IMR-90 (cell line): ENCODE measurements around the gene PSKH1. TPM values are rescaled to one million over a fixed set of nuclear protein-coding genes. Genes with fewer than 3 reads are reported as not detected.

Experiments
- ATAC-seq: fragments of 200-7000 bp; cut with Tn5 transposase; 2 replicates; pipeline ENCODE4 v1.9.1; 2020; ENCODE audit warnings: low read depth, mild to moderate bottlenecking, moderate library complexity
- BruUV-seq: library from RNA; stranded (reverse); fragments of 400-500 nt; replicated peaks from 2 replicates; lab custom pipeline; 2021; lab: Mats Ljungman, UMichigan
- CTCF ChIA-PET: fragments of 300-600 bp; formaldehyde crosslinking; extraction: SDS; loops from one replicate; lab custom pipeline; 2021; ENCODE audit warnings: antibody characterized with exemption; lab: Yijun Ruan, JAX
- POLR2A ChIA-PET: fragments of 300-600 bp; sonication (Branson Sonifier 250); formaldehyde crosslinking; loops from one replicate; lab custom pipeline; 2022; ENCODE audit warnings: antibody characterized with exemption; ENCODE audit not compliant: unreplicated experiment; lab: Charles Lee
- DNase-seq: peaks from one replicate; pipeline ENCODE4 v3.0.0; 2013
- H2AFZ ChIP-seq: replicated peaks from 2 replicates; pipeline ENCODE3; 2013; ENCODE audit warnings: low read length, mild to moderate bottlenecking; ENCODE audit not compliant: poor library complexity
- H2AK5ac ChIP-seq: 2 replicates; pipeline ENCODE4 v1.6.1; 2013; ENCODE audit warnings: low read depth, low read length, inconsistent platforms
- H2AK9ac ChIP-seq: replicated peaks from 2 replicates; pipeline ENCODE3; 2013; ENCODE audit warnings: mild to moderate bottlenecking, low read depth, low read length, moderate library complexity; ENCODE audit not compliant: poor library complexity
- H2BK120ac ChIP-seq: 2 replicates; pipeline ENCODE4 v1.6.1; 2013; ENCODE audit warnings: low read depth, low read length, inconsistent platforms
- H2BK15ac ChIP-seq: 3 replicates; pipeline ENCODE4 v1.6.1; 2013; ENCODE audit warnings: low read depth, low read length, inconsistent platforms
- H2BK20ac ChIP-seq: 2 replicates; pipeline ENCODE4 v1.6.1; 2013; ENCODE audit warnings: low read depth, mild to moderate bottlenecking, inconsistent platforms, low read length, moderate library complexity
- H2BK5ac ChIP-seq: 2 replicates; pipeline ENCODE4 v1.6.1; 2013; ENCODE audit warnings: mild to moderate bottlenecking, low read depth, low read length, inconsistent platforms; ENCODE audit not compliant: poor library complexity, severe bottlenecking
- H3K14ac ChIP-seq: replicated peaks from 2 replicates; pipeline ENCODE4 v1.6.1; 2013; ENCODE audit warnings: low read depth, low read length, inconsistent platforms
- H3K18ac ChIP-seq: 2 replicates; pipeline ENCODE4 v1.6.1; 2013; ENCODE audit warnings: low read depth, low read length, control low read depth
- H3K23ac ChIP-seq: 2 replicates; pipeline ENCODE4 v1.6.1; 2013; ENCODE audit warnings: low read depth, low read length, inconsistent platforms
- H3K27ac ChIP-seq: 2 replicates; pipeline ENCODE4 v1.5.1; 2013; ENCODE audit warnings: mild to moderate bottlenecking, control low read depth, low read length; ENCODE audit not compliant: insufficient read depth
- H3K27me3 ChIP-seq: 2 replicates; pipeline ENCODE4 v1.6.1; 2013; ENCODE audit warnings: low read length; ENCODE audit not compliant: control insufficient read depth, insufficient read depth
- H3K36me3 ChIP-seq: 2 replicates; pipeline ENCODE4 v1.6.1; 2013; ENCODE audit warnings: low read length, mixed read lengths; ENCODE audit not compliant: control insufficient read depth, insufficient read depth
- H3K4ac ChIP-seq: 2 replicates; pipeline ENCODE4 v1.6.1; 2013; ENCODE audit warnings: low read depth, low read length, inconsistent platforms
- H3K4me1 ChIP-seq: 2 replicates; pipeline ENCODE4 v1.6.1; 2013; ENCODE audit warnings: low read length, mixed read lengths; ENCODE audit not compliant: control insufficient read depth, insufficient read depth
- H3K4me2 ChIP-seq: 2 replicates; pipeline ENCODE4 v1.6.1; 2013; ENCODE audit warnings: low read depth, mild to moderate bottlenecking, control low read depth, low read length, moderate library complexity
- H3K4me3 ChIP-seq: 2 replicates; pipeline ENCODE4 v1.5.1; 2013; ENCODE audit warnings: low read depth, mild to moderate bottlenecking, control low read depth, low read length, moderate library complexity; ENCODE audit not compliant: insufficient read depth
- H3K56ac ChIP-seq: 2 replicates; pipeline ENCODE4 v1.6.1; 2013; ENCODE audit warnings: low read length, inconsistent platforms; ENCODE audit not compliant: insufficient read depth; ENCODE audit errors: extremely low read depth
- H3K79me1 ChIP-seq, 2 experiments: 2 replicates each; pipeline ENCODE4 v1.6.1; 2013; ENCODE audit warnings: low read length in 2 of 2, inconsistent platforms in 1 of 2, low read depth in 1 of 2
- H3K9ac ChIP-seq: 2 replicates; pipeline ENCODE4 v1.6.1; 2013; ENCODE audit warnings: low read depth, low read length, control low read depth
- H3K9me1 ChIP-seq: 2 replicates; pipeline ENCODE4 v1.6.1; 2013; ENCODE audit warnings: low read length, inconsistent platforms; ENCODE audit not compliant: insufficient read depth
- H3K9me3 ChIP-seq: 2 replicates; pipeline ENCODE4 v1.6.1; 2013; ENCODE audit warnings: low read length; ENCODE audit not compliant: control insufficient read depth, insufficient read depth
- H4K20me1 ChIP-seq: 2 replicates; pipeline ENCODE4 v1.6.1; 2013; ENCODE audit warnings: low read length, inconsistent platforms; ENCODE audit not compliant: insufficient read depth
- H4K5ac ChIP-seq: 2 replicates; pipeline ENCODE4 v1.6.1; 2013; ENCODE audit warnings: mild to moderate bottlenecking, low read depth, low read length, control low read depth
- H4K8ac ChIP-seq, 2 experiments: 2 replicates each; pipeline ENCODE4 v1.6.1; 2013; ENCODE audit warnings: low read depth in 2 of 2, low read length in 2 of 2, control low read depth in 1 of 2, inconsistent platforms in 1 of 2
- H4K91ac ChIP-seq: 2 replicates; pipeline ENCODE4 v1.6.1; 2013; ENCODE audit warnings: low read depth, low read length, inconsistent platforms; ENCODE audit not compliant: insufficient read depth
- BHLHE40 ChIP-seq: fragments of 150-350 bp; IDR thresholded peaks from 2 replicates; pipeline ENCODE4 v1.6.1; 2016; ENCODE audit warnings: mild to moderate bottlenecking, low read depth, low read length
- FOS ChIP-seq: fragments of 150-350 bp; IDR thresholded peaks from 2 replicates; pipeline ENCODE4 v1.6.1; 2016; ENCODE audit warnings: low read depth, low read length
- MAZ ChIP-seq: IDR thresholded peaks from 2 replicates; pipeline ENCODE4 v1.6.1; 2012; ENCODE audit warnings: low read depth, mild to moderate bottlenecking, low read length, improper control_type of control experiment, moderate library complexity, borderline replicate concordance
- RCOR1 ChIP-seq: IDR thresholded peaks from 2 replicates; pipeline ENCODE4 v1.6.1; 2012; ENCODE audit warnings: mild to moderate bottlenecking, low read length, improper control_type of control experiment; ENCODE audit not compliant: insufficient replicate concordance
- WGBS, 2 experiments: methylation state at CpG; one replicate each; pipeline versions ENCODE4 v1.1.5 to v1.1.7; 2013; ENCODE audit warnings: missing lambda C conversion rate in 2 of 2; ENCODE audit not compliant: insufficient read length in 1 of 2; ENCODE audit errors: extremely low coverage in 2 of 2; 5-methylcytosine and 5-hydroxymethylcytosine counted together
- dilution Hi-C: fragments of 300-500 bp; cut with HindIII; formaldehyde crosslinking; loops from one replicate; pipeline ENCODE4 v1.14.3; 2018; ENCODE audit warnings: low sequenced_read_pairs; ENCODE audit not compliant: unreplicated experiment
- in situ Hi-C: fragments of 300-500 bp; cut with MboI; formaldehyde crosslinking; loops from 3 replicates; pipeline ENCODE4 v1.14.3; 2019; ENCODE audit warnings: low sequenced_read_pairs, inconsistent platforms, mixed read lengths
- intact Hi-C: fragments of 100-400 bp; cut with micrococcal nuclease; formaldehyde crosslinking; loops from 2 replicates; pipeline ENCODE4 v1.10.0; 2022
- polyA plus RNA-seq, 3 experiments: library from polyadenylated mRNA; depleted of rRNA; stranded (reverse); fragments of >200 nt; gene quantifications; 2 replicates each; pipeline ENCODE4 v1.2.3, GENCODE V29; 2012; ENCODE audit warnings: low replicate concordance in 1 of 3
- total RNA-seq: library from RNA; depleted of rRNA; stranded (reverse); fragments of >200 nt; gene quantifications from 2 replicates; pipeline ENCODE4 v1.2.3, GENCODE V29; 2012
- TF ChIP-seq, protein P1 (sequence below): conservative IDR thresholded peaks from 2 replicates; pipeline ENCODE4 v1.5.1; 2012; ENCODE audit warnings: mild to moderate bottlenecking, low read depth, low read length, improper control_type of control experiment

The PSKH1 gene
- total and polyA plus RNA-seq, 2 of the 4 experiments (the other 2 are of a cell fraction): 11.5 to 26.7 TPM

DNA sequence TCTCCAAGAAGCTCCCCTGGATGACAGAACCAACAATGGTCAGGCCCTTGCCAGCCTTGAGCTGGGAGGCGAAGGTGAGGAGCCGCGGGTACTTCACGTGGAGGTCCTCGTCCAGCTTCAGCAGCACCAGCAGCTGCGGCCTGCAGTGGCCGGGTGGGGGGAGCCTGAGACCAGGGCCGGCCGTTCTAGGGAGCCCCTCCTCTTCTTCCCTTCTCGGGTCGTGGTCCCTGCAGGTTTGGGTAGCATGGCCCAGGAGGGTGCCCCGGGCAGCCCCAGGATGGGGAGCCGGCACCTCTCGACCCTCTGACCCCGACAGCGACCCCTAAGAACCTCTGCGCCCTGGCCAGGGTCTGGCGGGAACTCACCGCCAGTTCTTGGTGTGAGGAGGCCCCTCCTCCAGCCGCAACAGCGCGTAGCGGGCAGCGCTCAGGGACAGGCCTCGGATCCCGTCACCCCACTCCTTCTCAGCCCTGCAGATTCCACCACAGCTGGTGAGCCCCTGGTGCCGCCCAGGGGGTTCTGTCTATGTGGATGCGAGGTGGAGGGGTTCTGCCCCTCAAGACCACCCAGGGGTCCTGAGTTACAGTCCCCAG, 54.0 kb downstream of the PSKH1 start:
- H3K56ac ChIP-seq: no peak overlapping the region

More for the DNA sequence above, 54.0 kb downstream of the PSKH1 start:
- Histone ChIP-seq H2BK15ac (no peak overlapping the region), H2BK120ac (no peak overlapping the region), H3K4me1 (no peaks in the 10 kb centered on the region), H3K23ac (no peak overlapping the region), H3K14ac (no peak overlapping the region), H4K91ac (no peak overlapping the region), H2BK20ac (no peak overlapping the region), H4K8ac (no peak overlapping the region), H4K20me1 (peaks cover 62% of the 10 kb centered on the region), H4K5ac (no peak overlapping the region), H2BK5ac (no peak overlapping the region), H3K27ac (no peak overlapping the region), H3K9me3 (no peaks in the 10 kb centered on the region), H3K4me3 (no peak overlapping the region), H2AK5ac (no peak overlapping the region), H3K27me3 (no peaks in the 10 kb centered on the region), H3K9ac (no peak overlapping the region), H3K4me2 (no peak overlapping the region), H2AK9ac (no peak overlapping the region), H3K9me1 (no peaks in the 10 kb centered on the region), H3K4ac (no peak overlapping the region), H3K36me3 (peaks cover 97% of the 10 kb centered on the region), H2AFZ (no peak overlapping the region), H3K18ac (no peak overlapping the region), H3K79me1 (peaks cover 22 to 88% of the 10 kb centered on the region in 2 experiments)
- in situ Hi-C loops: loop anchor here (25.0 kb wide), 1 partner anchor 410 kb away; the partner anchor contains the start of gene RIPOR1
- 100% methylated on average over 4 of the region's 28 CpGs; no CpG with 5 or more reads in 1 of the 2 experiments for WGBS, 2 experiments
- ATAC-seq (no peak), DNase-seq (no peak)
- intact Hi-C loops: no loop called here
- no TSS peak for BruUV-seq
- CTCF ChIA-PET: no interaction called here
- TF ChIP-seq, protein P1, sequence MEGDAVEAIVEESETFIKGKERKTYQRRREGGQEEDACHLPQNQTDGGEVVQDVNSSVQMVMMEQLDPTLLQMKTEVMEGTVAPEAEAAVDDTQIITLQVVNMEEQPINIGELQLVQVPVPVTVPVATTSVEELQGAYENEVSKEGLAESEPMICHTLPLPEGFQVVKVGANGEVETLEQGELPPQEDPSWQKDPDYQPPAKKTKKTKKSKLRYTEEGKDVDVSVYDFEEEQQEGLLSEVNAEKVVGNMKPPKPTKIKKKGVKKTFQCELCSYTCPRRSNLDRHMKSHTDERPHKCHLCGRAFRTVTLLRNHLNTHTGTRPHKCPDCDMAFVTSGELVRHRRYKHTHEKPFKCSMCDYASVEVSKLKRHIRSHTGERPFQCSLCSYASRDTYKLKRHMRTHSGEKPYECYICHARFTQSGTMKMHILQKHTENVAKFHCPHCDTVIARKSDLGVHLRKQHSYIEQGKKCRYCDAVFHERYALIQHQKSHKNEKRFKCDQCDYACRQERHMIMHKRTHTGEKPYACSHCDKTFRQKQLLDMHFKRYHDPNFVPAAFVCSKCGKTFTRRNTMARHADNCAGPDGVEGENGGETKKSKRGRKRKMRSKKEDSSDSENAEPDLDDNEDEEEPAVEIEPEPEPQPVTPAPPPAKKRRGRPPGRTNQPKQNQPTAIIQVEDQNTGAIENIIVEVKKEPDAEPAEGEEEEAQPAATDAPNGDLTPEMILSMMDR: no peak
- no peak for TF ChIP-seq FOS
- TF ChIP-seq MAZ: no peak
- TF ChIP-seq RCOR1: no peak
- TF ChIP-seq BHLHE40: no peak
- POLR2A ChIA-PET: no interaction called here
- dilution Hi-C loops: no loop called here
